Dermis blood vessel endothelial cell (primary cell): ENCODE data around the gene PARD3B. TPM values are rescaled to one million over a fixed set of nuclear protein-coding genes. Genes with fewer than 3 reads are reported as not detected.

Source experiments
- DNase-seq: peaks from one replicate; pipeline ENCODE4 v3.0.0; 2010
- total RNA-seq: library from RNA; depleted of rRNA; stranded (reverse); fragments of >200 nt; gene quantifications from 2 replicates; pipeline ENCODE4 v1.2.3, GENCODE V29; 2014

PARD3B gene
- total RNA-seq, 1 donor from 2014 or later = 13.3 TPM

GRCh38 chr2:204591225-204591624 is 46.0 kb downstream of the PARD3B start:
- DNase-seq = peak; percentile 57

GRCh38 chr2:204604061-204604460 is 58.8 kb downstream of the PARD3B start:
- DNase-seq = peak; percentile 34

- peak; percentile 12 for DNase-seq
Observed at GRCh38 chr2:204608237-204608939, 63.1 kb downstream of the PARD3B start.

- DNase-seq = no peak
Observed at GRCh38 chr2:204611017-204611631, 65.8 kb downstream of the PARD3B start.

- no peak for DNase-seq
Observed at GRCh38 chr2:204611764-204612163, 66.5 kb downstream of the PARD3B start.

- DNase-seq = no peak
Observed at GRCh38 chr2:204613635-204614034, 68.4 kb downstream of the PARD3B start.

GRCh38 chr2:204615456-204615855 is 70.2 kb downstream of the PARD3B start:
- DNase-seq = no peak

GRCh38 chr2:204625135-204625534 is 79.9 kb downstream of the PARD3B start:
- DNase-seq = peak; percentile 42

GRCh38 chr2:204628926-204629712 is 83.8 kb downstream of the PARD3B start:
- peak; percentile 37 for DNase-seq

GRCh38 chr2:204632410-204632809 is 87.1 kb downstream of the PARD3B start:
- no peak for DNase-seq

- no peak for DNase-seq
Observed at GRCh38 chr2:204634564-204634963, 89.3 kb downstream of the PARD3B start.

GRCh38 chr2:204635478-204635877 is 90.2 kb downstream of the PARD3B start:
- DNase-seq = peak; percentile 23

- DNase-seq = no peak
Observed at GRCh38 chr2:204638471-204639194, 93.4 kb downstream of the PARD3B start.

GRCh38 chr2:204643326-204643725 is 98.1 kb downstream of the PARD3B start:
- DNase-seq = no peak

GRCh38 chr2:204645018-204645773 is 99.9 kb downstream of the PARD3B start:
- peak; percentile 36 for DNase-seq

- no peak for DNase-seq
Observed at GRCh38 chr2:204647626-204648025, 102.4 kb downstream of the PARD3B start.

GRCh38 chr2:204650611-204651010 is 105.3 kb downstream of the PARD3B start:
- no peak for DNase-seq

- DNase-seq = no peak
Observed at GRCh38 chr2:204652063-204652462, 106.8 kb downstream of the PARD3B start.

GRCh38 chr2:204654669-204655068 is 109.4 kb downstream of the PARD3B start:
- DNase-seq = no peak

GRCh38 chr2:204655101-204655500 is 109.8 kb downstream of the PARD3B start:
- no peak for DNase-seq

- DNase-seq = no peak
Observed at GRCh38 chr2:204655626-204656025, 110.4 kb downstream of the PARD3B start.

- no peak for DNase-seq
Observed at GRCh38 chr2:204657024-204657423, 111.7 kb downstream of the PARD3B start.
